ENCODE results near the gene CACNB1. TPM values are rescaled to one million over a fixed set of nuclear protein-coding genes. Genes with fewer than 3 reads are reported as not detected.

CACNB1 gene
- total and polyA plus RNA-seq, 10 of the 15 experiments (the other 5 are each of a cell fraction or from before 2014, with no cell fraction given): 0.06 to 15.6 (median 6.3) TPM

- no peak for TF ChIP-seq ATF2 (IDR thresholded peaks at IDR 0.05; ENCODE audit: low read length)
- no peak for TF ChIP-seq ASH2L (IDR thresholded peaks at IDR 0.05; ENCODE audit: borderline replicate concordance, low read depth)
- TF ChIP-seq BMI1 (IDR thresholded peaks at IDR 0.05; ENCODE audit: borderline replicate concordance): no peak
- TF ChIP-seq JUNB (IDR thresholded peaks at IDR 0.05): no peak
- TF ChIP-seq RELB (IDR thresholded peaks at IDR 0.05; ENCODE audit: low read depth): no peak
Observed at GRCh38 chr17:39194089-39194984, 3.1 kb downstream of the CACNB1 start (continued).

GRCh38 chr17:39193346-39193745, 4.1 kb downstream of the CACNB1 start:
- WGBS (ENCODE audit: insufficient coverage, insufficient replicate concordance, low lambda C conversion rate, missing lambda C conversion rate): 76% methylated on average over 10 of the region's 10 CpGs
- no TSS peak for BruUV-seq (replicated peaks)
- no peaks in the 10 kb centered on the region for H3K27me3 ChIP-seq (replicated peaks in 1 of 2; ENCODE audit: control insufficient read depth in 2 of 2, insufficient read depth in 2 of 2, low read length in 1 of 2)
- peaks cover 9% of the 10 kb centered on the region for H3K79me2 ChIP-seq (ENCODE audit: control insufficient read depth, insufficient read depth, low read length)
- H3K4me2 ChIP-seq (ENCODE audit: control insufficient read depth, insufficient read depth): no peak overlapping the region
- no peak for ATAC-seq
- no peak for DNase-seq (ENCODE audit: low read depth, low spot score)
- H3K36me3 ChIP-seq (ENCODE audit: control insufficient read depth in 2 of 2, insufficient read depth in 2 of 2, low read length in 1 of 2): peaks cover 0 to 6% of the 10 kb centered on the region in 2 experiments; a peak in 2 of 4 replicates
- no peak for FAIRE-seq
- RAD21 ChIA-PET (ENCODE audit: unreplicated experiment): no interaction called here
- no peak overlapping the region for H3K27ac ChIP-seq (ENCODE audit: control insufficient read depth, insufficient read depth)
- H3K4me1 ChIP-seq (ENCODE audit: control insufficient read depth, insufficient read depth, low read length): peaks cover 14% of the 10 kb centered on the region
- no peaks in the 10 kb centered on the region for H4K20me1 ChIP-seq (ENCODE audit: control insufficient read depth, insufficient read depth)
- H3K4me3 ChIP-seq: no peak overlapping the region
- CTCF ChIA-PET: interaction anchor here (0.8 to 5.3 kb wide), 3 partner anchors 19 to 39 kb away, joined by 3 to 21 read pairs (median 6); partner anchors contain the start of gene ARL5C
- no peak overlapping the region for H2AFZ ChIP-seq (ENCODE audit: control insufficient read depth, low read depth, low read length)
- no peak overlapping the region for H3K9ac ChIP-seq (ENCODE audit: control insufficient read depth, insufficient read depth, low read length)
- no peak for TF ChIP-seq PAX8 (IDR thresholded peaks at IDR 0.05)
- no peak for TF ChIP-seq CEBPB (IDR thresholded peaks at IDR 0.05; ENCODE audit: borderline replicate concordance in 1 of 2, low read depth in 2 of 2, low read length in 2 of 2)
- no peak for TF ChIP-seq ZSCAN29 (IDR thresholded peaks at IDR 0.05)
- TF ChIP-seq ESRRA (IDR thresholded peaks at IDR 0.05; ENCODE audit: low read length): no peak
- no peak for TF ChIP-seq CREM (IDR thresholded peaks at IDR 0.05; ENCODE audit: low read depth)
- TF ChIP-seq KDM1A (IDR thresholded peaks at IDR 0.05; ENCODE audit: borderline replicate concordance): no peak
- SMC1A ChIA-PET (ENCODE audit: uncharacterized antibody, unreplicated experiment): no interaction called here
- in situ Hi-C loops (cut with MboI): no loop called here
- no peaks in the 10 kb centered on the region for H3K9me3 ChIP-seq (replicated peaks; ENCODE audit: control insufficient read depth, insufficient read depth, low read length)
- intact Hi-C loops (cut with micrococcal nuclease; ENCODE audit: unreplicated experiment): no loop called here
- POLR2A ChIA-PET: no interaction called here
